ENCODE results near the gene FXYD4. TPM values are rescaled to one million over a fixed set of nuclear protein-coding genes. Genes with fewer than 3 reads are reported as not detected.
"Not testable (repeated sequence)": the region's sequence is repeated elsewhere in the genome, so short reads cannot be mapped to it uniquely, and the experiment has no call there.

Gene FXYD4
- total RNA-seq, 4 donors from 2014 or later, result not detected

DNA sequence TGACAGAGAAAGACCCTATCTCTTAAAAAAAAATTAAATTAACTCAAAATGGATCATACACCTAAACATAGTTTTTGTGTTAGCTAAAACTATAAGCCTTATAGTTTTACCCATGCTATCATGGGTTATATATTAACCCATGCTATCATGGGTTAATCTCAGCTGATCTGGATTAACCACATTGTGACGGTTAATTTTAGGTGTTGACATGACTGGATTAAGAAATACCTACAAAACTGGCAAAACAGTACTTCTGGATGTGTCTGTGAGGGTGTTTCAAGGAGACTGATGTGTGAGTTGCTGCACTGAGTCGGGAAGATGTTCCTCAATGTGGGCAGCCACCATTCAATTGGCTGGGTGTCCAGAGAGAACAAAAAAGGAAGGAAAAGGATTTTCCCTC lies 44.3 kb upstream of the FXYD4 start:
- no peaks in the 10 kb centered on the region for H3K27me3 ChIP-seq
- H3K4me1 ChIP-seq, result peaks cover 0 to 4% of the 10 kb centered on the region in 2 donors
- no peaks in the 10 kb centered on the region for H3K36me3 ChIP-seq
- WGBS, 2 donors, result 79 to 81% methylated on average over 2 of the region's 2 CpGs
- no peak for TF ChIP-seq POLR2A (IDR thresholded peaks at IDR 0.05)
- TF ChIP-seq, protein P1, sequence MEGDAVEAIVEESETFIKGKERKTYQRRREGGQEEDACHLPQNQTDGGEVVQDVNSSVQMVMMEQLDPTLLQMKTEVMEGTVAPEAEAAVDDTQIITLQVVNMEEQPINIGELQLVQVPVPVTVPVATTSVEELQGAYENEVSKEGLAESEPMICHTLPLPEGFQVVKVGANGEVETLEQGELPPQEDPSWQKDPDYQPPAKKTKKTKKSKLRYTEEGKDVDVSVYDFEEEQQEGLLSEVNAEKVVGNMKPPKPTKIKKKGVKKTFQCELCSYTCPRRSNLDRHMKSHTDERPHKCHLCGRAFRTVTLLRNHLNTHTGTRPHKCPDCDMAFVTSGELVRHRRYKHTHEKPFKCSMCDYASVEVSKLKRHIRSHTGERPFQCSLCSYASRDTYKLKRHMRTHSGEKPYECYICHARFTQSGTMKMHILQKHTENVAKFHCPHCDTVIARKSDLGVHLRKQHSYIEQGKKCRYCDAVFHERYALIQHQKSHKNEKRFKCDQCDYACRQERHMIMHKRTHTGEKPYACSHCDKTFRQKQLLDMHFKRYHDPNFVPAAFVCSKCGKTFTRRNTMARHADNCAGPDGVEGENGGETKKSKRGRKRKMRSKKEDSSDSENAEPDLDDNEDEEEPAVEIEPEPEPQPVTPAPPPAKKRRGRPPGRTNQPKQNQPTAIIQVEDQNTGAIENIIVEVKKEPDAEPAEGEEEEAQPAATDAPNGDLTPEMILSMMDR (IDR thresholded peaks at IDR 0.05), result no peak
- no peaks in the 10 kb centered on the region for H3K9me3 ChIP-seq
- no peak overlapping the region for H3K27ac ChIP-seq
- no peak overlapping the region for H3K4me3 ChIP-seq (replicated peaks in 1 of 3)
- DNase-seq, result no peak
- intact Hi-C loops (cut with DNase I), result no loop called here

DNA sequence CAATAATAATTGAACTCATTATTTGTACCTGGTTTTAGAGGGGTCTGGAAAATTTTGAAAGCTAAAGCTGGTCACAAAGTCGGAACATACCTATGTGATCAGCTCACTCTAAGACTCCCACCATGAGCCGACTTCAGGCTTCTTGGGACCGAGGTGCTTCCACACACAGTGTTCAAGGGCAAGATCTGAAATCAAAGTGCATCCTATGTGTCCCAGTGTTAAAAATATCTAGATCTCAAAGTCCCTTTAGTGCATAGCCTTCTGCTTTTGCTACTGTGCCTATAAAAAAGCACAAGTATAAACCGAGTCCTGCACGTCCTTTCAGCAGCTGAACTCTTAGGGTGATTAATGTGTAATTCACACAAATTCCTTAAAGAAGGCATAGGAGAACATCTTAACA lies 43.5 kb upstream of the FXYD4 start:
- TF ChIP-seq, protein P1 (IDR thresholded peaks at IDR 0.05), result no peak
- no peak for TF ChIP-seq POLR2A (IDR thresholded peaks at IDR 0.05)
- DNase-seq, result no peak
- no peak overlapping the region for H3K4me3 ChIP-seq (replicated peaks in 1 of 3)
- no peaks in the 10 kb centered on the region for H3K27me3 ChIP-seq
- no peak overlapping the region for H3K27ac ChIP-seq
- no peaks in the 10 kb centered on the region for H3K9me3 ChIP-seq
- intact Hi-C loops (cut with DNase I), result no loop called here
- no peaks in the 10 kb centered on the region for H3K36me3 ChIP-seq
- 93% methylated on average over 5 of the region's 5 CpGs for WGBS, 2 donors
- H3K4me1 ChIP-seq, result no peaks in the 10 kb centered on the region

DNA sequence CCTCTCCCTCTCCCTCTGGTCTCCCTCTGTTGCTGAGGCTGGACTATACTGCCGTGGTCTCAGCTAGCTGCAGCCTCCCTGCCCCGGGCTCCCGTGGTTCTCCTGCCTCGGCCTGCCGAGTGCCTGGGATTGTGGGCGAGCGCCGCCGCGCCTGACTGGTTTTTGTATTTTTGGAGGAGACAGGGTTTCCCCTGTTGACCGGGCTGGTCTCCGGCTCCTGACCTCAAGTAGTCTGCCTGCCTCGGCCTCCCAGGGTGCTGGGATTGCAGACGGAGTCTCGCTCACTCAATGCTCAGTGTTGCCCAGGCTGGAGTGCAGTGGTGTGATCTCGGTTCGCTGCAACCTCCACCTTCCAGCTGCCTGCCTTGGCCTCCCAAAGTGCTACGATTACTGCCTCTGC lies 42.6 kb upstream of the FXYD4 start:
- H3K36me3 ChIP-seq; intact Hi-C loops (cut with DNase I); H3K9me3 ChIP-seq; H3K27ac ChIP-seq; H3K4me3 ChIP-seq (replicated peaks in 1 of 3); H3K27me3 ChIP-seq; H3K4me1 ChIP-seq: not testable (repeated sequence)
- peak; percentile 35 to 50 for DNase-seq
- 35 to 81% methylated on average over 17 to 18 of the region's 18 CpGs for WGBS, 2 donors

DNA sequence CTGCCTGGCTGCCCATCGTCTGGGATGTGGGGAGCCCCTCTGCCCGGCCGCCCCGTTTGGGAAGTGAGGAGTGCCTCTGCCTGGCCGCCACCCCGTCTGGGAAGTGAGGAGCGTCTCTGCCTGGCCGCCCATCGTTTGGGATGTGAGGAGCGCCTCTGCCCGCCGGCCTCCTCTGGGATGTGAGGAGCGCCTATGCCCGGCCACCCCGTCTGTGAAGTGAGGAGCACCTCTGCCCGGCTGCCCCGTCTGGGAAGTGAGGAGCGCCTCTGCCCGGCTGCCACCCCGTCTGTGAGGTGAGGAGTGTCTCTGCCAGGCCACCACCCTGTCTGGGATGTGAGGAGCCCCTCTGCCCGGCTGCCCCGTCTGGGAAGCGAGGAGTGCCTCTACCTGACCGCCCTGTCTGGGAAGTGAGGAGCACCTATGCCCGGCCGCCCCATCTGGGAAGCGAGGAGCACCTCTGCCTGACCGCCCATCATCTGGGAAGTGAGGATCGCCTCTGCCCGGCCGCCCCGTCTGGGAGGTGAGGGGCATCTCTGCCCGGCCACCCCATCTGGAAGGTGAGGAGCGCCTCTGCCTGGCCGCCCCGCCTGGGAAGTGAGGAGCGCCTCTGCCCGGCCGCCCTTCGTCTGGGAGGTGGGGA lies 42.1 kb upstream of the FXYD4 start:
- WGBS, 2 donors, result 92% methylated on average over 12 to 38 of the region's 40 CpGs
- H3K4me3 ChIP-seq (replicated peaks in 1 of 3); H3K36me3 ChIP-seq; H3K27me3 ChIP-seq; H3K9me3 ChIP-seq; H3K4me1 ChIP-seq; H3K27ac ChIP-seq; intact Hi-C loops (cut with DNase I); DNase-seq: not testable (repeated sequence)

DNA sequence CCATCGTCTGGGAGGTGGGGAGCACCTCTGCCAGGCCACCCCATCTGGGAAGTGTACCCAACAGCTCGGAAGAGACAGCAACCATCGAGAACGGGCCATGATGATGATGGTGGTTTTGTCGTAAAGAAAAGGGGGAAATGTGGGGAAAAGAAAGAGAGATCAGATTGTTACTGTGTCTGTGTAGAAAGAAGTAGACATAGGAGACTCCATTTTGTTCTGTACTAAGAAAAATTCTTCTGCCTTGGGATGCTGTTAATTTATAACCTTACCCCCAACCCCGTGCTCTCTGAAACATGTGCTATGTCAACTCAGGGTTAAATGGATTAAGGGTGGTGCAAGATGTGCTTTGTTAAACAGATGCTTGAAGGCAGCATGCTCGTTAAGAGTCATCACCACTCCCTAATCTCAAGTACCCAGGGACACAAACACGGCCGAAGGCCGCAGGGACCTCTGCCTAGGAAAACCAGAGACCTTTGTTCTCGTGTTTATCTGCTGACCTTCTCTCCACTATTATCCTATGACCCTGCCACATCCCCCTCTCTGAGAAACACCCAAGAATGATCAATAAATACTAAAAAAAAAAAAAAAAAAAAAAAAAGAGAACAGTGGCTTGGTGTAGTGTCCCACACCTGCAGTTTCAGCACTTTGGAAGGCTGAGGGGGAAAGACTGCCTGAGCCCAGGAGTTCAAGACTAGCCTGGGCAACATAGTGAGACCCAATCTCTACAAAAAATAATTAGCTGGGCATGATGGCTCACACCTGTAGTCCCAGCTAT lies 41.2 kb upstream of the FXYD4 start:
- 57 to 59% methylated on average over 10 to 11 of the region's 11 CpGs for WGBS, 2 donors
- H3K4me1 ChIP-seq; H3K27me3 ChIP-seq; H3K27ac ChIP-seq; DNase-seq; intact Hi-C loops (cut with DNase I); H3K4me3 ChIP-seq (replicated peaks in 1 of 3); H3K36me3 ChIP-seq; H3K9me3 ChIP-seq: not testable (repeated sequence)

DNA sequence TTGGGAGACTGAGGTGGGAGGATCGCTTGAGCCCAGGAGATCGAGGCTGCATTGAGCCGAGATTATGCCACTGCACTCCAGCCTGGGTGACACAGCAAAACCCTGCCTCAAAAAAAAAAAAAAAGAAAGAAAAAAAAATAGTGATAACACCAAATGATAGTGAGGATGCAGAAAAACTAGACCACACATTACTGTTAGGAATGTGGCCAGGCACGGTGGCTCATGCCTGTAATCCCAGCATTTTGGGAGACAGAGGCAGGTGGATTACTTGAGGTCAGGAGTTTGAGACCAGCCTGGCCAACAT lies 40.7 kb upstream of the FXYD4 start:
- H3K4me3 ChIP-seq (replicated peaks in 1 of 3); intact Hi-C loops (cut with DNase I); H3K9me3 ChIP-seq; DNase-seq; H3K4me1 ChIP-seq; H3K36me3 ChIP-seq; H3K27ac ChIP-seq; H3K27me3 ChIP-seq: not testable (repeated sequence)
- 91 to 92% methylated on average over 4 of the region's 4 CpGs for WGBS, 2 donors

DNA sequence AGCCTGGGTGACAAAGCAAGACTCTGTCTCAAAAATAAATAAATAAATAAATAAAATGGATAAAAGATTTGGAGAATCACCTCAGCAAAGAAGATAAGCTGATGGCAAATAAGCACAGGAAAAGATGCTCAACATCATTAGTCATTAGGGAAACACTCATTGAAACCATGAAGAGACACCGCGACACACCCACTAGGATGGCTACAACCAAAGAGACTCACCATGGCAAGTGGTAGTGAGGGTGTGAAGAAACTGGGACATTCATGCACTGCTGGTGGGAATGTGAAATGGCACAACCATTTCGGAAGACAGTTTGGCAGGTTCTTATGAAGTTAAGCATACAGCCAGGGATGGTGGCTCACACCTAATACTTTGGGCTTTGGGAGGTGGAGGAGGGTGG lies 37.8 kb upstream of the FXYD4 start:
- H3K27me3 ChIP-seq, result no peaks in the 10 kb centered on the region
- H3K4me3 ChIP-seq (replicated peaks in 1 of 3), result no peak overlapping the region
- DNase-seq, result no peak
- H3K9me3 ChIP-seq, result no peaks in the 10 kb centered on the region
- WGBS, 2 donors, result 97 to 98% methylated on average over 3 of the region's 3 CpGs
- no peaks in the 10 kb centered on the region for H3K36me3 ChIP-seq
- H3K4me1 ChIP-seq, result peaks cover 0 to 7% of the 10 kb centered on the region in 2 donors
- H3K27ac ChIP-seq, result no peak overlapping the region
- no peak for TF ChIP-seq POLR2A (IDR thresholded peaks at IDR 0.05)
- TF ChIP-seq, protein P1 (IDR thresholded peaks at IDR 0.05), result no peak
- intact Hi-C loops (cut with DNase I), result no loop called here
